HCT116 (cell line): ENCODE results near the gene KDM4D. TPM values are rescaled to one million over a fixed set of nuclear protein-coding genes. Genes with fewer than 3 reads are reported as not detected.

Source experiments
- ATAC-seq: fragments of 200-7000 bp; cut with Tn5 transposase; 2 replicates; pipeline ENCODE4 v1.9.1; 2020; ENCODE audit warnings: mild to moderate bottlenecking, moderate library complexity
- BruUV-seq: library from RNA; stranded (reverse); fragments of 400-500 nt; replicated peaks from 2 replicates; lab custom pipeline; 2021; lab: Mats Ljungman, UMichigan
- CTCF ChIA-PET: fragments of 300-600 bp; sonication (Branson Sonifier 250); formaldehyde crosslinking; loops from one replicate; lab custom pipeline; 2021; ENCODE audit warnings: antibody characterized with exemption; lab: Charles Lee
- POLR2A ChIA-PET: fragments of 300-600, 350-600 bp; sonication (Branson Sonifier 250); formaldehyde crosslinking; loops from one replicate; lab custom pipeline; 2021; ENCODE audit warnings: antibody characterized with exemption; lab: Charles Lee
- RAD21 ChIA-PET, 2 experiments: fragments of 300-600 bp; sonication (Branson Sonifier 250); formaldehyde crosslinking; loops; one replicate each; lab custom pipeline; 2023; ENCODE audit warnings: low total read pairs in 2 of 2; ENCODE audit not compliant: uncharacterized antibody in 2 of 2, unreplicated experiment in 2 of 2, low non-redundant PET in 1 of 2; lab: Charles Lee
- DNase-seq: peaks from one replicate; pipeline ENCODE4 v3.0.0-alpha.2; 2010; ENCODE audit warnings: low read depth, low spot score
- H2AFZ ChIP-seq: fragments of 200-600 bp; shearing (Covaris generic), sonication (generic); 2 replicates; pipeline ENCODE4 v1.6.1; 2017; ENCODE audit warnings: low read depth, mixed run types, mixed read lengths, antibody characterized with exemption, low read length; ENCODE audit not compliant: poor library complexity, severe bottlenecking
- H3K27ac ChIP-seq: 2 replicates; pipeline ENCODE4 v1.5.1; 2012; ENCODE audit warnings: low read depth, low read length
- H3K27me3 ChIP-seq: fragments of 200-600 bp; sonication (generic); 2 replicates; pipeline ENCODE4 v1.6.1; 2016; ENCODE audit warnings: mixed run types, low read length, mixed read lengths; ENCODE audit not compliant: insufficient read depth
- H3K36me3 ChIP-seq, 2 experiments: fragments of 200-500 bp in 1 of 2; fragments of 200-600 bp in 1 of 2; sonication (Bioruptor generic) in 1 of 2; sonication (generic) in 1 of 2; 2 replicates each; pipeline versions ENCODE4 v1.5.1 to v1.6.1; 2014 to 2016; ENCODE audit warnings: low read length in 2 of 2, inconsistent platforms in 1 of 2, mixed read lengths in 1 of 2, mixed run types in 1 of 2; ENCODE audit not compliant: insufficient read depth in 2 of 2, control insufficient read depth in 1 of 2
- H3K4me1 ChIP-seq, 2 experiments: fragments of 200-600 bp in 1 of 2; sonication (generic) in 1 of 2; 2 replicates each; pipeline versions ENCODE4 v1.5.1 to v1.6.1; 2012 to 2017; ENCODE audit warnings: low read length in 2 of 2, inconsistent platforms in 1 of 2, mild to moderate bottlenecking in 1 of 2, mixed read lengths in 1 of 2, mixed run types in 1 of 2, moderate library complexity in 1 of 2; ENCODE audit not compliant: insufficient read depth in 2 of 2, control insufficient read depth in 1 of 2
- H3K4me2 ChIP-seq: fragments of 200-600 bp; sonication (generic); 2 replicates; pipeline ENCODE4 v1.6.1; 2017; ENCODE audit warnings: mixed run types, low read length, mixed read lengths
- H3K4me3 ChIP-seq, 2 experiments: fragments of 200-600 bp in 1 of 2; sonication (generic) in 1 of 2; replicated peaks in 1 of 2; 2 replicates each; pipeline ENCODE4 v1.5.1; 2011 to 2016; ENCODE audit warnings: low read length in 2 of 2, control low read depth in 1 of 2, low read depth in 1 of 2, mild to moderate bottlenecking in 1 of 2, mixed read lengths in 1 of 2, mixed run types in 1 of 2
- H3K79me2 ChIP-seq: fragments of 200-600 bp; sonication (generic); 2 replicates; pipeline ENCODE4 v1.6.1; 2017; ENCODE audit warnings: mild to moderate bottlenecking, mixed run types, low read length, moderate library complexity, mixed read lengths; ENCODE audit not compliant: insufficient read depth
- H3K9ac ChIP-seq: fragments of 200-600 bp; sonication (generic); 2 replicates; pipeline ENCODE4 v1.6.1; 2016; ENCODE audit warnings: low read length, mixed read lengths
- H3K9me2 ChIP-seq: fragments of 200-600 bp; sonication (generic), shearing (Covaris generic); 2 replicates; pipeline ENCODE4 v1.6.1; 2017; ENCODE audit warnings: mixed run types, mild to moderate bottlenecking, moderate library complexity; ENCODE audit not compliant: insufficient read depth
- H3K9me3 ChIP-seq, 2 experiments: fragments of 200-500 bp in 1 of 2; fragments of 200-600 bp in 1 of 2; sonication (Bioruptor generic) in 1 of 2; sonication (generic) in 1 of 2; 2 replicates each; pipeline ENCODE4 v1.6.1; 2014 to 2017; ENCODE audit warnings: low read length in 2 of 2, mixed read lengths in 2 of 2, inconsistent platforms in 1 of 2, low read depth in 1 of 2, mild to moderate bottlenecking in 1 of 2, mixed run types in 1 of 2, moderate library complexity in 1 of 2; ENCODE audit not compliant: control insufficient read depth in 1 of 2, insufficient read depth in 1 of 2
- H4K20me1 ChIP-seq: fragments of 200-600 bp; sonication (generic), shearing (Covaris generic); 2 replicates; pipeline ENCODE4 v1.6.1; 2017; ENCODE audit warnings: mixed run types, mild to moderate bottlenecking, moderate library complexity; ENCODE audit not compliant: insufficient read depth
- POLR2A ChIP-seq: IDR thresholded peaks from 2 replicates; pipeline ENCODE4 v1.7.0; 2011; ENCODE audit warnings: borderline replicate concordance; ENCODE audit not compliant: insufficient read depth, insufficient read length; ENCODE audit errors: extremely low read depth
- RAD21 ChIP-seq: IDR thresholded peaks from 2 replicates; pipeline ENCODE4 v1.6.1; 2012; ENCODE audit warnings: low read depth, mild to moderate bottlenecking
- intact Hi-C: fragments of 100-400 bp; cut with micrococcal nuclease; formaldehyde crosslinking; loops from 2 replicates; pipeline ENCODE4 v1.10.0; 2022
- total RNA-seq: library from RNA; stranded (reverse); gene quantifications from one replicate; pipeline ENCODE4 v1.2.1, GENCODE V29; 2021; ENCODE audit not compliant: unreplicated experiment
- TF ChIP-seq, protein P1 (sequence below): IDR thresholded peaks from 2 replicates; pipeline ENCODE4 v1.6.1; 2011; ENCODE audit warnings: mild to moderate bottlenecking, low read length, moderate library complexity; ENCODE audit not compliant: insufficient replicate concordance; ENCODE audit errors: extremely low read depth
- TF ChIP-seq, protein P2 (sequence below), 3 experiments: fragments of 200-600 bp in 1 of 3; sonication (generic) in 1 of 3; IDR thresholded peaks in 2 of 3; conservative IDR thresholded peaks in 1 of 3; 2 replicates each; pipeline ENCODE4 v1.5.1; 2012 to 2017; ENCODE audit warnings: low read depth in 2 of 3, low read length in 2 of 3, antibody characterized with exemption in 1 of 3, borderline replicate concordance in 1 of 3, control low read depth in 1 of 3, mild to moderate bottlenecking in 1 of 3, mixed read lengths in 1 of 3, mixed run types in 1 of 3, moderate library complexity in 1 of 3; ENCODE audit not compliant: insufficient read depth in 1 of 3

The KDM4D gene
- total RNA-seq, 1 experiment from 2014 or later = 2.1 TPM

DNA sequence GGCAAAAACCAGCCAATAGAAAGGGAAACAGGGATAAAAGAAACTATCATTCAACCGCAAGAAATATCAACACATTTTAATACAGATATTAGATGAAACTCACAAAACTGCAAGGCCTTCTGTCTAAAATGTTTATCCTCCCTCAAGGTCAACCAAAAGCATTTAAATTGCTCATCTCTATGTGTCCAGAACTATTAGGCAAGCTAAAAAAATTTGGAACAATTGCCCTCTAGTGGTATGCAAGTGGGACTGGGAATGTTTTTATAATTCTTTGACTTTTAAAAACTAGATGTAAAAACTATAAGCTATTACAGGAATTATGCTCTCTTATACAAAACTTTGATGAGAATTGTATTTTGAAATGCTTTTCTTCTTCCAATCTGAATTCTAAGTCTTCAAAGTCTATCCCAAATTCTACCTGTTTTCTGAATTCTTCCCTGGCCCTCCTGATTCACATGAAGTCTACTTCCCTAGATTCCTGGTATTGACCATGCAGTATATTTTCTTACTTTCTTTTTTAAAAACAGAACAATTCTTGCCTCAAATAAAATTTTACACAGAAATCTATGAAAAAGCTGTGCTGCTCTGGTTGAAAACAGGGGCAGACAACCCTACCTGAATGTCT, 5.1 kb upstream of the KDM4D start:
- ATAC-seq = no peak

More for the DNA sequence above, 5.1 kb upstream of the KDM4D start:
- no TSS peak for BruUV-seq
- RAD21 ChIA-PET = no interaction called here
- no peaks in the 10 kb centered on the region for H4K20me1 ChIP-seq
- POLR2A ChIA-PET = no interaction called here
- H3K79me2 ChIP-seq = peaks cover 31% of the 10 kb centered on the region
- H3K27me3 ChIP-seq = no peaks in the 10 kb centered on the region
- no peaks in the 10 kb centered on the region for H3K9me3 ChIP-seq
- intact Hi-C loops = loop anchor here (1.0 to 10.0 kb wide), 2 partner anchors 345 to 816 kb away; partner anchors contain the start of gene FAM76B
- H3K4me2 ChIP-seq = no peak overlapping the region
- peaks cover 71 to 79% of the 10 kb centered on the region in 2 experiments for H3K36me3 ChIP-seq
- H3K27ac ChIP-seq = no peak overlapping the region
- no peak overlapping the region for H3K4me3 ChIP-seq
- no peak overlapping the region for H3K9ac ChIP-seq
- CTCF ChIA-PET = interaction anchor here (0.7 to 2.1 kb wide), 10 partner anchors 9 to 381 kb away, joined by 3 to 15 read pairs (median 4); no protein-coding TSS in a partner anchor
- no peak for DNase-seq
- H2AFZ ChIP-seq = no peak overlapping the region
- TF ChIP-seq, protein P1, sequence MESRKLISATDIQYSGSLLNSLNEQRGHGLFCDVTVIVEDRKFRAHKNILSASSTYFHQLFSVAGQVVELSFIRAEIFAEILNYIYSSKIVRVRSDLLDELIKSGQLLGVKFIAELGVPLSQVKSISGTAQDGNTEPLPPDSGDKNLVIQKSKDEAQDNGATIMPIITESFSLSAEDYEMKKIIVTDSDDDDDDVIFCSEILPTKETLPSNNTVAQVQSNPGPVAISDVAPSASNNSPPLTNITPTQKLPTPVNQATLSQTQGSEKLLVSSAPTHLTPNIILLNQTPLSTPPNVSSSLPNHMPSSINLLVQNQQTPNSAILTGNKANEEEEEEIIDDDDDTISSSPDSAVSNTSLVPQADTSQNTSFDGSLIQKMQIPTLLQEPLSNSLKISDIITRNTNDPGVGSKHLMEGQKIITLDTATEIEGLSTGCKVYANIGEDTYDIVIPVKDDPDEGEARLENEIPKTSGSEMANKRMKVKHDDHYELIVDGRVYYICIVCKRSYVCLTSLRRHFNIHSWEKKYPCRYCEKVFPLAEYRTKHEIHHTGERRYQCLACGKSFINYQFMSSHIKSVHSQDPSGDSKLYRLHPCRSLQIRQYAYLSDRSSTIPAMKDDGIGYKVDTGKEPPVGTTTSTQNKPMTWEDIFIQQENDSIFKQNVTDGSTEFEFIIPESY = no peak
- TF ChIP-seq RAD21 (peak; percentile 43), POLR2A (no peak)
- TF ChIP-seq, protein P2, sequence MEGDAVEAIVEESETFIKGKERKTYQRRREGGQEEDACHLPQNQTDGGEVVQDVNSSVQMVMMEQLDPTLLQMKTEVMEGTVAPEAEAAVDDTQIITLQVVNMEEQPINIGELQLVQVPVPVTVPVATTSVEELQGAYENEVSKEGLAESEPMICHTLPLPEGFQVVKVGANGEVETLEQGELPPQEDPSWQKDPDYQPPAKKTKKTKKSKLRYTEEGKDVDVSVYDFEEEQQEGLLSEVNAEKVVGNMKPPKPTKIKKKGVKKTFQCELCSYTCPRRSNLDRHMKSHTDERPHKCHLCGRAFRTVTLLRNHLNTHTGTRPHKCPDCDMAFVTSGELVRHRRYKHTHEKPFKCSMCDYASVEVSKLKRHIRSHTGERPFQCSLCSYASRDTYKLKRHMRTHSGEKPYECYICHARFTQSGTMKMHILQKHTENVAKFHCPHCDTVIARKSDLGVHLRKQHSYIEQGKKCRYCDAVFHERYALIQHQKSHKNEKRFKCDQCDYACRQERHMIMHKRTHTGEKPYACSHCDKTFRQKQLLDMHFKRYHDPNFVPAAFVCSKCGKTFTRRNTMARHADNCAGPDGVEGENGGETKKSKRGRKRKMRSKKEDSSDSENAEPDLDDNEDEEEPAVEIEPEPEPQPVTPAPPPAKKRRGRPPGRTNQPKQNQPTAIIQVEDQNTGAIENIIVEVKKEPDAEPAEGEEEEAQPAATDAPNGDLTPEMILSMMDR (IDR thresholded peaks at IDR 0.05 in 2 of 3, conservative IDR thresholded peaks at IDR 0.05 in 1 of 3; ENCODE audit: borderline replicate concordance in 1 of 3, insufficient read depth in 1 of 3, low read depth in 2 of 3, low read length in 2 of 3) = peak; percentile 28 to 67 (median 62); a peak in 5 of 6 replicates
- TF ChIP-seq, all 23 proteins: peak for 2
- Histone ChIP-seq H3K4me1 (peaks cover 7 to 8% of the 10 kb centered on the region in 2 experiments; a peak in 3 of 4 replicates), H3K9me2 (no peaks in the 10 kb centered on the region)
